HG02852 (cell line): Measurements from ENCODE around the gene DUSP16.
"Not testable (repeated sequence)": the region's sequence is repeated elsewhere in the genome, so short reads cannot be mapped to it uniquely, and the experiment has no call there.

Experiments used
- ATAC-seq: cut with Tn5 transposase; IDR thresholded peaks from one replicate; pipeline ENCODE4 v1.9.1; 2021; ENCODE audit warnings: mild to moderate bottlenecking, moderate library complexity; ENCODE audit not compliant: unreplicated experiment

Gene DUSP16, protein sequence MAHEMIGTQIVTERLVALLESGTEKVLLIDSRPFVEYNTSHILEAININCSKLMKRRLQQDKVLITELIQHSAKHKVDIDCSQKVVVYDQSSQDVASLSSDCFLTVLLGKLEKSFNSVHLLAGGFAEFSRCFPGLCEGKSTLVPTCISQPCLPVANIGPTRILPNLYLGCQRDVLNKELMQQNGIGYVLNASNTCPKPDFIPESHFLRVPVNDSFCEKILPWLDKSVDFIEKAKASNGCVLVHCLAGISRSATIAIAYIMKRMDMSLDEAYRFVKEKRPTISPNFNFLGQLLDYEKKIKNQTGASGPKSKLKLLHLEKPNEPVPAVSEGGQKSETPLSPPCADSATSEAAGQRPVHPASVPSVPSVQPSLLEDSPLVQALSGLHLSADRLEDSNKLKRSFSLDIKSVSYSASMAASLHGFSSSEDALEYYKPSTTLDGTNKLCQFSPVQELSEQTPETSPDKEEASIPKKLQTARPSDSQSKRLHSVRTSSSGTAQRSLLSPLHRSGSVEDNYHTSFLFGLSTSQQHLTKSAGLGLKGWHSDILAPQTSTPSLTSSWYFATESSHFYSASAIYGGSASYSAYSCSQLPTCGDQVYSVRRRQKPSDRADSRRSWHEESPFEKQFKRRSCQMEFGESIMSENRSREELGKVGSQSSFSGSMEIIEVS

DNA sequence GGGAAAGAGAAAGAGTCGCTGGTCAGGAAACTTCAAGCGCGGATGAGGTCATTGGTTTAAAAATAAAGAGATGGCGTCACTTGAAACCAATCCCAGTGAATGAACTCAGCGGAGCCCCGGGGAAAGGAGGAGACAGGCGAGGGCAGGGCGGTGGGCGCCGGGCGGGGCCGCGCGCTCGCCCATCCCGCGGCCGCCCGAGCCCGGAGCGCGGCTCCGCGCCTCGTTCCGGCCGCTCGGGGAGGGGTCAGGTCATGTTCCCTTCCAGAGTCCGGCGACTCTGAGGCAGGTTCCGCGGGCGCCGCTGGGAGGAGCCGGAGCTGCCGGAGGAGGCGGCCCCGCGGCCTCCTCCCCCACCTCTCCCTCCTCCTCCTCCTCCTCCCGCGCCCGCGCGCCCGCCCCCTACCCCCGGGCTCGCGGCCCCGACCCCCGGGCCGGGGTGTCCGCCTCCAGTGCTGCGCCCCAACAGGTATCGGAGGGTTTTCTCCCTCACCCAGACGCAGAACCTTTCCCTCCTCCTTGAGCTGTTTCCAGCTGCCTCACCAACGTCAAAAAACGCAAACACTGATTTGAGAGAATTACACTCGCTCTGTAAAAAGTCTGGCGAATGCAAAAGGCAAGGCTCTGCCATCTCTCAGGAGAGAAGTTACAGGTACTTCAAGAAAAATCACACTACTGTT, at the start of gene DUSP16:
TSS of gene DUSP16 (minus strand) at position 279 of the 677 bp plus-strand sequence. CDS start 41,765 bp downstream, outside the sequence.
- ATAC-seq: peak; percentile 73

DNA sequence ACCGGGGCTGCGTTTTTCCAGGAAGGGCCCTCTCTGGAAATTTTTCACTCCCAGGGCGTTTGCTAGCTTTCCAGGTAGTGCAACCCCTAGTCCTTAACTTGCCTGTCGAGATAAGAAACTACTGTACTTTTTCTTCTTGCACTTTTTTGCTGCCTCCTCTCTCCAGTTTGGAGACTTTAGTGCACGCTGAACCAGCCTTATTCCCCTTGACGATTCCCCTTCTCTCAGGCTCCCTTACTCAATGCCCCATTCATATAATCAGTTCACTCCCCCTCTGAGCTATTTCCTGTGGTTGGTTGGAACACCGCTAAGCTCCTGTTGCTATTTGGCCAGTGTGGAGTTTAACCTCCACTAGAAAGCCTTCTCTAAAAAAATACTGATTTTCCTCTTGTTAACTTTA, 49.7 kb upstream of the DUSP16 start:
- ATAC-seq: no peak

DNA sequence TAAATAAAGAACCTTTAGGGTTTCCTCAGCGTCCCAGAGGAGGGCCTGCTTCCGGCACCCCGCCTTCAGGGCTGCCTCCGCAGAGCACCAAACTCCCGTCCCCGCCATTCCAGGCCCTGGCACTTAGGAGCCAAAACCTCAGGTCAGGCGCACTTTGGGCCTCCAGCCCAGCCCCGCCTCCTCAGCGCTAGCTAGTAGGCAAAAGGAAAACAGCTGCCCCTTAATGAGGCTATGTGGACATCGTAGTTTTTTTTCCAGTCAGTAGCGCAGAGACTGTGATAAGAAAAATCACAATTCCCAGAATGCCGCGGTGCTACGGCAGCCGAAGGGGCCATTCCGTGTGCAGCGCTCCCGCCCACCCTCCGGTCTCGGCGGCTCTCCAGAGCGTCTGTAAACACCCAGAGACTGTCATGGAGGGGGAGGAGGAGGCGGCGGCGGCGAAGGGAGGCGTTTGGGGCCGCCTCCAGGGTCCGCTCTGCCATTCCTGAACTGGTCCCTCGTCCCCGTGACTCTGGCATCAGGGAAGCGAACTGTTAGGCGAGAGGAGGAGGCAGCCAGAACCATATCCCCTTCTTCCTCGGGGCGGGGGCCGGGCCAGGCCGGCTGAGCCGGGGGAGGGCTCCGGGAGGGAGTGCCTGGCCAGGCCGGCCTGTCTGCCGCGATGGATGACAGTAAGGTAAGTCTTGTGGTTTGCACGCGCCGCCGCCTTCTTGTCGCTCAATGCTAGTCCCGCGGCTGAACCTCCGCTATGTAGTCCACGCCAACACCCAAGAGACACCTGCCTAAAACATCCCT, 49.0 kb upstream of the DUSP16 start, which contains the start of gene CREBL2:
TSS of gene CREBL2 (plus strand) at position 365 of the 795 bp plus-strand sequence. CDS start at position 662, 297 bp downstream.
- ATAC-seq: peak; percentile 70

DNA sequence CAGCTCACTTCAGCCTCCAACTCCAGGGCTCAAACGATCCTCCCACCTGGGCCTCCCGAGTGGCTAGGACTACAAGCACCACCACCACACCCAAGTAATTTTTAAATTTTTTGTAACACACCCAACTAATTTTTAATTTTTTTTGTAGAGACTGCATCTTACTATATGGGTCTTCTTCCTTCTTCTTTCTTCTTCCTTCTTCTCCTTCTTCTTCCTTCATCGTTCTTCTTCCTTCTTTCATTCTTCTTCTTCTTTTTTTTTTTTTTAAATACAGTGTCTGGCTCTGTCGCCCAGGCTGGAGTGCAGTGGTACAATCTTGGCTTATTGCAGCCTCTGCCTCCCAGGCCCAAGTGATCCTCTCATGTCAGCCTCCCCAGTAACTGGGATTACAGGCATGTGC, 48.0 kb upstream of the DUSP16 start:
- no peak for ATAC-seq

DNA sequence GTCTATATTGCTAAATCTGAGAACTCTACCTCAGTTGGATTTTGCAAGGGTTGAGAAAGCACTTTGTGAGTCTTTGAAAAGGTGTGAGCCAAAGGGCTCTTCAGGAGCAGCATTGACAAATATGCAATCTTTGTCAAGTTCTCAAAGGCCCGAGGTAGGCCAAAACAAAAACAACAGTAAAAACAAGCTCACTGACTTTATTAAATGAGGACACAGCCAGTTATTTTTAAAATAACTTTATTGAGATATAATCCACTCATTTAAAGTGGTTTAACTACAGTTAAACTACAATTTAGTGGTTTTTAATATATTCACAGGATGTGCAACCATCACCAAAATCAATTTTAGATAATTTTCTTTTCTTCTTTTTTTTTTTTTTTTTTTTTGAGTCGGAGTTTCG, 47.0 kb upstream of the DUSP16 start:
- no peak for ATAC-seq

DNA sequence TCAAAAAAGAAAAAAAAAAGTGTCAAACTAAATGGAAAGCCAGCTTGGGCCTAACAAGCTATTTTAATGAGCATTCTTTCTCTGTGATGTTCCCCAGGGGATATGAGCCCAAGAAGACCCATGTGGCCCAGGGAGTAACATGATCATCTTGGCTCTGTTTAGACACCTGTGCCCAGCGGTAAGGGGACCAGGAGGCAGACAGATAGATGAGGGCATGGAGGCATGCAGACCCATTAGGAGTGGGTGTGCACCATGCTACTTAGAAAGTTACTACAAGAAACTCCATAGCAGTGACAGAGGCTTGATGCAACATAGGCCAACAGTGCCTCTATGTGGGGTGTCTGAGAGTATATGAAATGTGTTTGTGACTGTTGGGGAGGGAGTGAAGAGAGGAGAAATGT, 45.9 kb upstream of the DUSP16 start:
- no peak for ATAC-seq

DNA sequence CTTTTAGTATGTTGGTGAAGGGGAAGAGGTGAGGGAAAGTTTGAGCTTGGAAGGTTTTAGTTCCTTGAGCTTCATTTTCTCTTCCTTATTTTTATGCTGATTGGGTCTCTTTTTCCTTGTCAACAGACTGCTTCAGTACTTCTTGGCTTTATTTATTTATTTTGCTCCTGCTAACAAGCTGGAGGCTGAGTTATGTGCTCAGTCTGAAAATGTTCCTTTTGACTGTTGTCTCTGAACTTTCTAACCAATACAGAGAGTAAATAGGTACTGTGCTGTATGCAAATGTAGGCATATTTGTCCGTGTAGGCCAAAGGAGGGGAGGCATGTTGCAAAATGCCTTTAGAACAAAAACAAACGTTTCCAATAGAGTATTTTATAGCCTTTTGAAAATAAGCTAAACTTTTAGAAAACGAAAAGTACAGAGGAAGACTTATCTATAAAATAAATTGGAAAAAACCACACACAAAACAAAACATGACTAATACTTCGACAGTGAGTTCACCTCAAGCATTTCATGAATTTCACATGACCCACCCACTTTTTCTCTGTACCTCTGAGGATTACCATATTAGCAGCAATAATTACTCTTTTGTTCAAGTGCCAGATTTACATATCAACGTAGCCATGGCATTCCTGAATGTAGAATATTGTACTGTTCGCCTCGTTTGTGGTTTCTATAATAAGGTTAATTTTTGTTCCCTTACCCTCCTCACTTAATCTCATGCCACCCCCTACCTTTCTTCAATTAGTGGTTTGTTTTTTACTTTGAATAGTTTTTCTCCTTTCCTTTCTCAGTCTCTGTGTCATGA, 44.3 kb upstream of the DUSP16 start:
- peak; percentile 41 for ATAC-seq

DNA sequence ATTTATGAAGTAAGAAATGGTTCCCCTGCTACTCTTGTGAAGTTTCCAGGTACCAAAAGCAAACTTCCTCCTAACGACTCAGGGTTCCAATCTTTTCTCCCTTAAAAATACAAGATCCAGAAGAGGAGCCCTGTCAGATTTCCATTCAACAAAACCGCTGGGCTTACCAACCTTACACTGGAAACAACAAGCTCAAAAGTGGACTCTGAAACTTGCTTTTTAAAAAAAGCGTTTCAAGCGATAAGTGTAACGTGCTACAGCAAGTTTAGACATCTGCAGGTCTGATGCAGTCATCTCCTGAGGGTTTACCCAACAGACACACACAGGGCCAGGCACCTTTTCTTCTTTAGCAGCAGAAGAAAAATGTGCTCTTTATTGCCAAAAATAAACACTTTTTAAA, 42.1 kb upstream of the DUSP16 start:
- no peak for ATAC-seq

DNA sequence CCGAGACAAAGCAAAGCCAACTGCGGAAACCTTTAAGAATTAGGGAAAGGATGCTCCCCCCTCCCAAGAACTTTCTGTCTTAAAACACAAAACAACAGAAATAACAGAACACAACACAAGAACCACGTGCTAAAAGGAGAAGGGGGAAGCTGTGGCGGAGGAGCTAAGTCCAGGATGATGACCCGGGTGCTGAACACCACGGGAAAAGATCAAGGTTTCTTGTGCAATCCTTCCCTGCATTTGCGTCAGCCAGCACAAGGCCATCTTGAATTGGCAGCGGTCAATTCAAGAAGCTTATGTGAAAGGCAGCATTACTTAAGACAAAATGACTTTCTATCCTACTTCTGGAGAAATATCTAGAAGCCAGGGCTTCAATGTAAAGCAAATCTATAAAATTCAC, 38.0 kb upstream of the DUSP16 start:
- ATAC-seq: no peak

DNA sequence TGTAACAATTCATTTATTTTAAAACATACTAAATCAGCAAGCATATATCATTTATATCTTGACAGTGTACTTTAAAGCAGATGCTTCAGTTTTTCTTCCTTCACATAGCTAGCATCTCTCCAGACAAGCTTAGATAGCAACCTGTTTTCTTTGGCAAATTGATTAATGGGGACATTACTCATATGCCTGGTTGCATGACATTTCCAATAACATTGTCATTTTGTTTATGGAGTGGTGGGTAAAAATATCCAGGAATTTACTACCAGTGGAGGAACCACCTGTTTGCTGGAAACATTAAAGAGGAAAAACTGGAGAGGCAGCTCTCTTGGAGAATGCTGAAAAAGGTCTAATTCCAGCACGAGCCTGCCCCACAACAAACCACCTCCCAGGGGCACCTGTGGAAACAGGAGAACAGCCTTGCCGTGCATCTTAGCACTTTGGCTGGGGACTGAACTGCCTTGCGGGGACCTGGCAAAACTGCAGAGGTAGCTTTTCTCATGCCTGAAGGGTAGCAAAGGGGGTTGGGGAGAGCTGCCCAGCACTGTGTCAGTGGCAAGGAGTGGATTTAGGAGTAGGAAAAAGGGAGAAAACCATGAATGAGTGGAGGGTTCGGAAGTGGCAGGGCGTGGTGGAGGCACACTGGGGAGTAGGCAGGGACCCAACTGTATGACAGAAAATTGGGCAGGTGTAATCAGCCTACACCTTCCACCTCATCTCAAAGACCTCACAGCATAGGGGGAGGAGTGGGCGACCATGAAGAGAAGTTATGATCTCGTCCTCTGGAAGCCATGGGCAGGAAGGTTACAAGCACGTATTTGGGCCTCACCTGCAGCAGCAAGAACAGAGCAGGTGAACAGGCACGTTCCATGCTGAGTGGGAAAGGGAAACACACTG, 37.3 kb upstream of the DUSP16 start:
- no peak for ATAC-seq

DNA sequence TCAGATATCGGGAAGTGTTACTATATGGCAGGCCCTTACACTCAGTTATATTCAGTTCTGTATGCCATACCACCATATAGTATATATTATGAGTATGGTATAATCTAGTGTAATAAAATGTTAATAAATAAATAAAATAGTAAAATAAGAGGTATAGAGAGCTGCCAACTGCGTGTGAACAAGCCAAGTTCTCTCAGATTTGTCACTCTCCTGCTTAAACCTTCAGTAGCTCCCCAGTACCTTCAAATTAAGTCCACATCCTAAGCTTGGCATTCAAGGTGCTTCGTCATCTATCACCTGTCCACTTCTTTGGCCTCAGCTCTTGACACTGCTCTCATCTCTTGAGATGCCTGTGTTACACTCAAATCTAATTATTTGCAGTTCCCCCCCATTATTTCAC, 36.2 kb upstream of the DUSP16 start:
- ATAC-seq: no peak

DNA sequence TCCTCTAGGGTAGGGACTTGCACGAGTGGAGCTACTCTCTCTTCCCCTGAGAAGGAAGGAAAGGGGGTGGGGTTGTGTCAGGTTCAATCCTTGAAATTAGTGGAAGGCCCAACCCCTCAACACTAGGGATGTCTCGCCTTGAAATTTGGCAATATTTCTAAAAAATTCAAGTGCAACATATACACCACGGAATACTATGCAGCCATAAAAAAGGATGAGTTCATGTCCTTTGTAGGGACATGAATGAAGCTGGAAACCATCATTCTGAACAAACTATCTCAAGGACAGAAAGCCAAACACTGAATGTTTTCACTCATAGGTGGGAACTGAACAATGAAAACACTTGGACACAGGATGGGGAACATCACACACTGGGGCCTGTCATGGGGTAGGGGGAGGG, 33.9 kb upstream of the DUSP16 start:
- ATAC-seq: not testable (repeated sequence)

DNA sequence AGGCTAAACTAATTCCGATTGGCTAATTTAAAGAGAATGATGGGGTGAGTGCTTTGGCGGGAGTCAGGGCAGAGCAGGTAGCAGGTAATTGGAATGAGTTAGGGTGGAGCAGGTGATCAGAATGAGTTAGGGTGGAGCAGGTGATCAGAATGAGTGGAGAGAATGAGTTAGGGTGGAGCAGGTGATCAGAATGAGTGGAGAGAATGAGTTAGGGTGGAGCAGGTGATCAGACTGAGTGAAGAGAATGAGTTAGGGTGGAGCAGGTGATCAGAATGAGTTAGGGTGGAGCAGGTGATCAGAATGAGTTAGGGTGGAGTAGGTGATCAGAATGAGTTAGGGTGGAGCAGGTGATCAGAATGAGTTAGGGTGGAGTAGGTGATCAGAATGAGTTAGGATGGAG, 33.3 kb upstream of the DUSP16 start:
- ATAC-seq: not testable (repeated sequence)

DNA sequence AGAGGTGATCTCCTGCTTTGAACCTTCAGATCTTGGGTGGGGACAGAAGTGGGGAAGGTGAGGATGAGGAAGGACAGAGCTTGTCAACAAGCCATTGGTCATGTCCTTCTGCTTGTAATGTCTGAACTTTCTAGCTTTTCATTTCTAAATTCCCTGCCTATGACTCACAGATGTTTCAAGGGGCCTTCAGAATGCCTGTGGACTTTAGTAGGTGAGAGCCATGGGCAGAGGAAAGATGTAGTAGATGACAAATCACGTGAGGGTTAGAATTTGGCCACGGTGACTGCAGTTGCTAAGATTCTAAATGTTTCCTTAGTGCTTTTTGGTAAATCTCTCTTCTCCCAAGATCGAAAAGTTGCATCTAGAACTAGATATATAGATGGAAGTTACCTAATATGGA, 30.3 kb upstream of the DUSP16 start:
- ATAC-seq: no peak

DNA sequence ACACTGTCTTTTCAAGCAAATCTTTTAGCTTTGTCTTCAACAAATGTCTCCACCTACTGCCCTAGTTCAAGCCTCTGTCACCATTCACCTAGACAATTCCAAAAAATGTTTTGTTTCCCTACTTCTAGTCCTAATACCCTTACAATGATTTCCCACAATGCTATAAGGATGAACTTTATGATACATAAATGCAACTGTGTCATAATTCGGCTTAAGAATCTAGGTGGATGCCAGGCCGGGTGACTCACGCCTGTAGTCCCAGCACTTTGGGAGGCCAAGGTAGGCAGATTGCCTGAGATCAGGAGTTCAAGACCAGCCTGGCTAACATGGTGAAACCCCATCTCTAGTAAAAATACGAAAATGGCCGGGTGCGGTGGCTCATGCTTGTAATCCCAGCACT, 28.3 kb upstream of the DUSP16 start:
- ATAC-seq: no peak

DNA sequence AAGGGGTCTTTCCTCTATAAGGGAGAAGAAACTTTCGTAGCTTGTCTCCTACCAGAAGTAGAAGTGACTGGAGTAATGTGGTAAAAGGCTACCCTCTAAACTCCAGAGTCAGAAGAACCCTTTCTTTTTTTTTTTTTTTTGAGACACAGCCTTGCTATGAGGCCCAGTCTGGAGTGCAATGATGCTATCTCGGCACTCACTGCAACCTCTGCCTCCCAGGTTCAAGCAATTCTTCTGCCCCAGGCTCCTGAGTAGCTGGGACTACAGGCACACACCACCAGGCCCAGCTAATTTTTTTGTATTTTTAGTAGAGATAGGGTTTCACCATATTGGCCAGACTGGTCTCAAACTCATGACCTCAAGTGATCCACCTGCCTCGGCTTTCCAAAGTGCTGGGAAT, 25.8 kb upstream of the DUSP16 start:
- not testable (repeated sequence) for ATAC-seq

DNA sequence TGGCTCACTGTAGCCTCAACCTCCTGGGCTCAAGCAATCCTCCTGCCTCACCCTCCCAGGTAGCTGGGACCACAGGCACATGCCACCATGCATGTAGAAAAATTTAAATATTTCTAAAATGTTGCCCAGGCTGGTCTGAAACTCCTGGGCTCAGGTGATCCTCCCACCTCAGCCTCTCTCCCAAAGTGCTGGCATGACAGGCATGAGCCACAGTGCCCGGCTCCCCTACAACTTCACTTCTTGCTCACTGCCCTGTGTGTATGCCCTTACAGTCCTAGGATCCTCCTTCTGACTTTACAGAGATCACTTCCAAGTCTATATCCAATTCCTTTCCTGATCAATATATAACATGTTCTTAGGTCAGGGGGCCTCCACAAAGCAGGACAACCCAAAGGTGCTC, 25.2 kb upstream of the DUSP16 start:
- no peak for ATAC-seq

DNA sequence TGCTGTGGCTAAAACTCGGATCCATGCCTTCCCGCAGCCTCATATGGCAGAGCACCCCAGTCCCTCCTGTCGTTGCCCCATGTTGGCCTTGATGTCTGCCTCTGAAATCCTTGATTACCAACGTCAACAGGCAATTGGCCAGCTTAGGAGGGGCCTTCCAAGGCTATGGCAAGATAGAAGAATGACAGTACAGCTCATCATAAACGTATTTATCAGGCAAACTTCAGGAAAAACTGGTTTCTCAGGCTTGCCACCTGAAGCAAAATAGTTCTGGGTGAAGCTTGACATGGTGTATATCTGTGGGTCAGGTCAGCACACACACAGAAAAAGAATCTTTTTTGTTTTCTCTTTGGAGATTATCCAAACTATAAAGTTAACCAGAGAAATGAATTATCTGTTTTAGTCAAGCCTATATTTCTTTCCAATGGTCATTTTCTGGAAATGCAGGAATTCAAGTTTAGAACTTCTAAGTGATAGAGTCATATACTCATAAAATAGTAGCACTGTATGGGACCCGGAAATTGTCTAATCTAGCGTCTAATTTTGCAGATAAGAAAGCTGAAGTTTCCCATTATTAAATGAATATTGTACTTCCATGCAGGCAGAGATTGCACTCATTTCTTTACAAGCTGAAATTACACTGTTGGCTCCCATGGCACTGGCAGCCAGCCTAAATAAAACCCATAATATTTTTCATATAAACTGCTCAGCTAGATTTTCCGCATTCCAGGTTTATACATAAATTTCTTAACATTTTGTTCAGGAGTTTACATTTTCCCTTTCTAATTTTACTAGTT, 24.4 kb upstream of the DUSP16 start:
- no peak for ATAC-seq
